Smooth muscle cell (in vitro differentiated cells): ENCODE measurements around the gene PLK3. TPM values are rescaled to one million over a fixed set of nuclear protein-coding genes. Genes with fewer than 3 reads are reported as not detected.

Experiments
- DNase-seq: peaks from one replicate; lab custom pipeline; 2025; ENCODE audit not compliant: unreplicated experiment; lab: John Stamatoyannopoulos, UW
- H2AFZ ChIP-seq: fragments of 200-600 bp; sonication (generic); 2 replicates; pipeline ENCODE4 v1.6.0; 2016; ENCODE audit warnings: antibody characterized with exemption, low read depth, mild to moderate bottlenecking
- H3F3A ChIP-seq: fragments of 200-600 bp; sonication (generic); 2 replicates; pipeline ENCODE4 v1.6.0; 2017; ENCODE audit warnings: antibody characterized with exemption, low read depth
- H3K27ac ChIP-seq: fragments of 200-600 bp; sonication (generic); 2 replicates; pipeline ENCODE4 v1.5.1; 2016; ENCODE audit warnings: low read depth, mild to moderate bottlenecking
- H3K27me3 ChIP-seq: fragments of 200-600 bp; sonication (generic); 2 replicates; pipeline ENCODE4 v1.6.1; 2016; ENCODE audit warnings: low read depth, mild to moderate bottlenecking
- H3K36me3 ChIP-seq: fragments of 200-600 bp; sonication (generic); 2 replicates; pipeline ENCODE4 v1.5.1; 2016; ENCODE audit warnings: low read depth
- H3K4me1 ChIP-seq: fragments of 200-600 bp; sonication (generic); 2 replicates; pipeline ENCODE4 v1.5.1; 2016; ENCODE audit warnings: low read depth
- H3K4me2 ChIP-seq: fragments of 200-600 bp; sonication (generic); 2 replicates; pipeline ENCODE4 v1.6.0; 2016; ENCODE audit warnings: mild to moderate bottlenecking
- H3K4me3 ChIP-seq: fragments of 200-600 bp; sonication (generic); 2 replicates; pipeline ENCODE4 v1.5.1; 2016; ENCODE audit warnings: mild to moderate bottlenecking
- H3K79me2 ChIP-seq: fragments of 200-600 bp; sonication (generic); 2 replicates; pipeline ENCODE4 v1.6.0; 2016; ENCODE audit warnings: low read depth, mild to moderate bottlenecking
- H3K9ac ChIP-seq: fragments of 200-600 bp; sonication (generic); 2 replicates; pipeline ENCODE4 v1.6.0; 2016; ENCODE audit warnings: low read depth
- H3K9me3 ChIP-seq: fragments of 200-600 bp; sonication (generic); replicated peaks from 2 replicates; pipeline ENCODE4 v1.5.1; 2016; ENCODE audit warnings: low read depth
- H4K20me1 ChIP-seq: fragments of 200-600 bp; sonication (generic); 2 replicates; pipeline ENCODE4 v1.6.0; 2016; ENCODE audit warnings: low read depth
- CTCF ChIP-seq: fragments of 200-600 bp; sonication (generic); IDR thresholded peaks from 2 replicates; pipeline ENCODE4 v1.5.1; 2017; ENCODE audit warnings: borderline replicate concordance, mild to moderate bottlenecking, antibody characterized with exemption; ENCODE audit not compliant: insufficient read depth, poor library complexity, severe bottlenecking
- WGBS: methylation state at CpG from one replicate; pipeline ENCODE4 v1.1.7; 2016; ENCODE audit warnings: low lambda C conversion rate; 5-methylcytosine and 5-hydroxymethylcytosine counted together
- polyA plus RNA-seq: library from polyadenylated mRNA; unstranded; fragments of >200 nt; fragmentation: Nextera tagmentation; extraction: Ambion mirVana; gene quantifications from 2 replicates; pipeline ENCODE4 v1.2.1, GENCODE V29; 2016
- total RNA-seq: library from RNA; depleted of rRNA; stranded (reverse); fragments of >200 nt; gene quantifications from 2 replicates; pipeline ENCODE4 v1.2.3, GENCODE V29; 2014

Gene PLK3
- total RNA-seq (26.2 and 42.0 TPM in 2 replicates), polyA plus RNA-seq (39.7 and 71.6 TPM in 2 replicates)

- H3K9ac ChIP-seq: peak within 1 kb of the TSS; percentile 97
- H3K4me3 ChIP-seq: peak within 1 kb of the TSS; percentile 96
- peak within 1 kb of the TSS; percentile 91 for H3K4me2 ChIP-seq
- H2AFZ ChIP-seq: no peak within 1 kb of the TSS
- peak; percentile 84 for TF ChIP-seq CTCF
- peaks cover 7% of the 10 kb centered on the region for H3F3A ChIP-seq
- H3K79me2 ChIP-seq: peaks cover 41% of the 10 kb centered on the region
- no peaks in the 10 kb centered on the region for H3K9me3 ChIP-seq
- H3K27ac ChIP-seq: peak within 1 kb of the TSS; percentile 80
- DNase-seq: peak; percentile 100
- peaks cover 36% of the 10 kb centered on the region for H4K20me1 ChIP-seq
- no peaks in the 10 kb centered on the region for H3K27me3 ChIP-seq
- 1% methylated on average over 43 of the region's 79 CpGs for WGBS
- peaks cover 16% of the 10 kb centered on the region for H3K4me1 ChIP-seq
- no peaks in the 10 kb centered on the region for H3K36me3 ChIP-seq
Measured at GRCh38 chr1:44799770-44800584, at the start of gene PLK3. Gene PLK3 (plus strand): TSS chr1:44800377. CDS start chr1:44800464, 87 bp downstream.

- Histone ChIP-seq H3K36me3 (no peaks in the 10 kb centered on the region), H3K27ac (no peak overlapping the region), H4K20me1 (no peaks in the 10 kb centered on the region), H3K27me3 (no peaks in the 10 kb centered on the region), H3F3A (no peaks in the 10 kb centered on the region), H2AFZ (no peak overlapping the region), H3K4me2 (no peak overlapping the region), H3K79me2 (no peaks in the 10 kb centered on the region), H3K9me3 (no peaks in the 10 kb centered on the region), H3K4me1 (no peaks in the 10 kb centered on the region), H3K4me3 (no peak overlapping the region), H3K9ac (no peak overlapping the region)
- TF ChIP-seq CTCF: no peak
- WGBS: 100% methylated on average over 2 of the region's 2 CpGs
- DNase-seq: no peak
Measured at GRCh38 chr1:44757420-44757819, 42.8 kb upstream of the PLK3 start.

GRCh38 chr1:44759077-44759476 lies 41.1 kb upstream of the PLK3 start:
- Histone ChIP-seq H3K36me3 (no peaks in the 10 kb centered on the region), H3K27ac (no peak overlapping the region), H2AFZ (no peak overlapping the region), H3K4me1 (no peaks in the 10 kb centered on the region), H3K9ac (no peak overlapping the region), H3K4me2 (no peak overlapping the region), H3F3A (no peaks in the 10 kb centered on the region), H3K79me2 (no peaks in the 10 kb centered on the region), H3K9me3 (no peaks in the 10 kb centered on the region), H3K27me3 (no peaks in the 10 kb centered on the region), H4K20me1 (no peaks in the 10 kb centered on the region), H3K4me3 (no peak overlapping the region)
- WGBS: 97% methylated on average over 11 of the region's 11 CpGs
- no peak for TF ChIP-seq CTCF
- DNase-seq: no peak
